Testis (tissue), 2 donors: ENCODE measurements around the gene DYNLT3.

ENCODE experiments used
- POLR2A ChIP-seq: fragments of 450-650 bp; IDR thresholded peaks from one replicate; pipeline ENCODE4 v1.6.1; 2017; ENCODE audit warnings: antibody characterized with exemption, mild to moderate bottlenecking, moderate library complexity
- TF ChIP-seq, protein P1 (sequence below), 3 experiments: fragments of 450-650 bp in 2 of 3; fragments of 200-600 bp in 1 of 3; sonication (generic) in 1 of 3; IDR thresholded peaks; one replicate each; pipeline ENCODE4 v1.5.1; 2016 to 2019; ENCODE audit warnings: antibody characterized with exemption in 3 of 3, mild to moderate bottlenecking in 2 of 3, moderate library complexity in 1 of 3

DNA sequence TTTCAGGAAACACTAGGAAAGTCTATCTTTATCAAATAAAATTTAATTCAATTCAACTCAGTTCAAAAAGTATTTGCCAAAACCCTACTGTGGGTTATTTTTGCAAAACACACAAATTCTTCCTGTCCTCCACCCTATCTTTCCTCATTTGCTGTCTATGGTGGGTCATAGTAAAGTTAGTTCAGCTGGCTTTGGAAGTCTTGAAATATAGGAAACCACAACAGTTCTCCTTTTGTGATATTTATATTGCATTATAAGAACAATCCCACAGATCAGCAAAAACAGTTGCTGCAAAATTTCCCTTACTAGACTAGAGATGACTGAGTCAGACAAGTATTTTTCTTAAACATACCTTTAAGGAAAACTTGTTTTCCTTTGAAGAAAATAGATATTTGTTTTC lies 45.3 kb downstream of the DYNLT3 start:
- TF ChIP-seq, protein P1, sequence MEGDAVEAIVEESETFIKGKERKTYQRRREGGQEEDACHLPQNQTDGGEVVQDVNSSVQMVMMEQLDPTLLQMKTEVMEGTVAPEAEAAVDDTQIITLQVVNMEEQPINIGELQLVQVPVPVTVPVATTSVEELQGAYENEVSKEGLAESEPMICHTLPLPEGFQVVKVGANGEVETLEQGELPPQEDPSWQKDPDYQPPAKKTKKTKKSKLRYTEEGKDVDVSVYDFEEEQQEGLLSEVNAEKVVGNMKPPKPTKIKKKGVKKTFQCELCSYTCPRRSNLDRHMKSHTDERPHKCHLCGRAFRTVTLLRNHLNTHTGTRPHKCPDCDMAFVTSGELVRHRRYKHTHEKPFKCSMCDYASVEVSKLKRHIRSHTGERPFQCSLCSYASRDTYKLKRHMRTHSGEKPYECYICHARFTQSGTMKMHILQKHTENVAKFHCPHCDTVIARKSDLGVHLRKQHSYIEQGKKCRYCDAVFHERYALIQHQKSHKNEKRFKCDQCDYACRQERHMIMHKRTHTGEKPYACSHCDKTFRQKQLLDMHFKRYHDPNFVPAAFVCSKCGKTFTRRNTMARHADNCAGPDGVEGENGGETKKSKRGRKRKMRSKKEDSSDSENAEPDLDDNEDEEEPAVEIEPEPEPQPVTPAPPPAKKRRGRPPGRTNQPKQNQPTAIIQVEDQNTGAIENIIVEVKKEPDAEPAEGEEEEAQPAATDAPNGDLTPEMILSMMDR (IDR thresholded peaks at IDR 0.05), result no peak
- no peak for TF ChIP-seq POLR2A
